HG03108 (cell line): ENCODE results near the gene PTPRD.

Experiments used
- ATAC-seq: cut with Tn5 transposase; IDR thresholded peaks from one replicate; pipeline ENCODE4 v1.9.1; 2021; ENCODE audit warnings: moderate library complexity; ENCODE audit not compliant: unreplicated experiment

The PTPRD gene

GRCh38 chr9:8571643-8572042 lies 2041.2 kb downstream of the PTPRD start:
- ATAC-seq, result no peak

GRCh38 chr9:8570776-8571175 lies 2042.0 kb downstream of the PTPRD start:
- no peak for ATAC-seq

GRCh38 chr9:8569823-8570222 lies 2043.0 kb downstream of the PTPRD start:
- no peak for ATAC-seq

- no peak for ATAC-seq
Observed at GRCh38 chr9:8567963-8568579, 2044.7 kb downstream of the PTPRD start.

- no peak for ATAC-seq
Observed at GRCh38 chr9:8564960-8565359, 2047.8 kb downstream of the PTPRD start.

- no peak for ATAC-seq
Observed at GRCh38 chr9:8560560-8561525, 2052.0 kb downstream of the PTPRD start.

GRCh38 chr9:8558176-8558575 lies 2054.6 kb downstream of the PTPRD start:
- ATAC-seq, result no peak

GRCh38 chr9:8555762-8556500 lies 2056.9 kb downstream of the PTPRD start:
- no peak for ATAC-seq

GRCh38 chr9:8553444-8553843 lies 2059.4 kb downstream of the PTPRD start:
- no peak for ATAC-seq

- ATAC-seq, result no peak
Observed at GRCh38 chr9:8552732-8553131, 2060.1 kb downstream of the PTPRD start.

GRCh38 chr9:8549214-8549613 lies 2063.6 kb downstream of the PTPRD start:
- no peak for ATAC-seq

GRCh38 chr9:8543219-8543618 lies 2069.6 kb downstream of the PTPRD start:
- ATAC-seq, result no peak

GRCh38 chr9:8542537-8542936 lies 2070.3 kb downstream of the PTPRD start:
- ATAC-seq, result no peak

- no peak for ATAC-seq
Observed at GRCh38 chr9:8539681-8540197, 2073.1 kb downstream of the PTPRD start.

GRCh38 chr9:8536845-8537244 lies 2076.0 kb downstream of the PTPRD start:
- ATAC-seq, result no peak

- no peak for ATAC-seq
Observed at GRCh38 chr9:8534828-8535227, 2078.0 kb downstream of the PTPRD start.

- no peak for ATAC-seq
Observed at GRCh38 chr9:8533681-8534080, 2079.1 kb downstream of the PTPRD start.

- ATAC-seq, result no peak
Observed at GRCh38 chr9:8531826-8532415, 2080.9 kb downstream of the PTPRD start.

GRCh38 chr9:8521112-8521511 lies 2091.7 kb downstream of the PTPRD start:
- no peak for ATAC-seq

- no peak for ATAC-seq
Observed at GRCh38 chr9:8515748-8516147, 2097.1 kb downstream of the PTPRD start.

- no peak for ATAC-seq
Observed at GRCh38 chr9:8514760-8515159, 2098.0 kb downstream of the PTPRD start.
